HepG2 (cell line): ENCODE data around the gene TMEM131. TPM values are rescaled to one million over a fixed set of nuclear protein-coding genes. Genes with fewer than 3 reads are reported as not detected.
"Not testable (repeated sequence)": the region's sequence is repeated elsewhere in the genome, so short reads cannot be mapped to it uniquely, and the experiment has no call there.

Source experiments
- ATAC-seq: fragments of 200-7000 bp; cut with Tn5 transposase; 3 replicates; pipeline ENCODE4 v1.9.1; 2020; ENCODE audit warnings: mild to moderate bottlenecking, moderate library complexity
- BruUV-seq: library from RNA; stranded (reverse); fragments of 400-500 nt; replicated peaks from 2 replicates; lab custom pipeline; 2021; lab: Mats Ljungman, UMichigan
- CTCF ChIA-PET: fragments of 300-600 bp; formaldehyde crosslinking; extraction: SDS; loops from one replicate; lab custom pipeline; 2021; ENCODE audit warnings: low total read pairs, inconsistent platforms, low intra/inter-chr PET ratio; lab: Yijun Ruan, JAX
- POLR2A ChIA-PET: fragments of 350-600 bp; sonication (Branson Sonifier 250); formaldehyde crosslinking; loops from one replicate; lab custom pipeline; 2020; ENCODE audit warnings: antibody characterized with exemption, inconsistent platforms; lab: Yijun Ruan, JAX
- DNase-seq: peaks from one replicate; pipeline ENCODE4 v3.0.0-alpha.2; 2015; ENCODE audit warnings: low spot score
- FAIRE-seq: peaks from 3 replicates; lab custom pipeline; 2011; peaks lifted over from hg19 to GRCh38; lab: Jason Lieb, UNC
- H2AFZ ChIP-seq: one replicate; pipeline ENCODE4 v1.6.1; 2011; ENCODE audit warnings: low read length, inconsistent platforms
- H3K27ac ChIP-seq: fragments of 300-600 bp; 3 replicates; pipeline ENCODE4 v1.8.0; 2011; ENCODE audit warnings: mixed run types, mild to moderate bottlenecking, mixed read lengths, low read length, inconsistent platforms; ENCODE audit not compliant: insufficient read depth; ENCODE audit errors: extremely low read length
- H3K27me3 ChIP-seq, 2 experiments: fragments of 200-600 bp in 1 of 2; 2 replicates in 1 of 2; 3 replicates in 1 of 2; pipeline versions ENCODE4 v1.6.0 to v1.8.0; 2011; ENCODE audit warnings: low read length in 2 of 2, mild to moderate bottlenecking in 2 of 2, moderate library complexity in 2 of 2, inconsistent platforms in 1 of 2; ENCODE audit not compliant: insufficient read depth in 2 of 2, control insufficient read depth in 1 of 2
- H3K36me3 ChIP-seq, 2 experiments: fragments of 200-600 bp in 1 of 2; replicated peaks in 1 of 2; 2 replicates in 1 of 2; 3 replicates in 1 of 2; pipeline versions ENCODE4 v1.5.1 to v1.8.0; 2011; ENCODE audit warnings: low read length in 2 of 2, inconsistent platforms in 1 of 2; ENCODE audit not compliant: insufficient read depth in 2 of 2, control insufficient read depth in 1 of 2
- H3K4me1 ChIP-seq: 2 replicates; pipeline ENCODE4 v1.5.1; 2012; ENCODE audit warnings: low read length, inconsistent platforms; ENCODE audit not compliant: insufficient read depth
- H3K4me2 ChIP-seq: 2 replicates; pipeline ENCODE4 v1.6.0; 2011; ENCODE audit warnings: low read depth, low read length, inconsistent platforms
- H3K4me3 ChIP-seq, 3 experiments: fragments of 200-600 bp in 1 of 3; sonication (generic), shearing (Covaris generic) in 1 of 3; replicated peaks in 1 of 3; 2 replicates each; pipeline ENCODE4 v1.5.1; 2011 to 2016; ENCODE audit warnings: low read length in 3 of 3, inconsistent platforms in 2 of 3, low read depth in 2 of 3, mild to moderate bottlenecking in 2 of 3, control low read depth in 1 of 3, mixed read lengths in 1 of 3; ENCODE audit not compliant: insufficient read depth in 1 of 3
- H3K79me2 ChIP-seq: one replicate; pipeline ENCODE4 v1.6.1; 2011; ENCODE audit warnings: low read length, inconsistent platforms; ENCODE audit not compliant: insufficient read depth
- H3K9ac ChIP-seq: 2 replicates; pipeline ENCODE4 v1.6.0; 2011; ENCODE audit warnings: mild to moderate bottlenecking, low read depth, low read length, inconsistent platforms; ENCODE audit not compliant: insufficient read depth
- H3K9me3 ChIP-seq: 2 replicates; pipeline ENCODE4 v1.5.1; 2012; ENCODE audit warnings: mild to moderate bottlenecking, low read length
- H4K20me1 ChIP-seq: 2 replicates; pipeline ENCODE4 v1.6.0; 2011; ENCODE audit warnings: inconsistent platforms, mild to moderate bottlenecking, low read length, moderate library complexity; ENCODE audit not compliant: insufficient read depth
- FOSL2 ChIP-seq: sonication (generic); formaldehyde crosslinking; IDR thresholded peaks from 2 replicates; pipeline ENCODE4 v1.4.0; 2020; ENCODE audit warnings: missing genetic modification reagents
- NRL ChIP-seq: sonication (generic); formaldehyde crosslinking; IDR thresholded peaks from 2 replicates; pipeline ENCODE4 v1.5.0; 2020; ENCODE audit warnings: missing genetic modification reagents, mild to moderate bottlenecking, moderate library complexity, borderline replicate concordance
- ZMYM3 ChIP-seq: sonication (generic); formaldehyde crosslinking; IDR thresholded peaks from 2 replicates; pipeline ENCODE4 v1.5.1; 2020; ENCODE audit warnings: mild to moderate bottlenecking, missing genetic modification reagents
- ZNF431 ChIP-seq: sonication (generic); formaldehyde crosslinking; IDR thresholded peaks from 2 replicates; pipeline ENCODE4 v1.9.0; 2022; ENCODE audit warnings: missing genetic modification reagents, low read depth, mild to moderate bottlenecking, borderline replicate concordance
- ZNF639 ChIP-seq: conservative IDR thresholded peaks from 2 replicates; pipeline ENCODE4 v1.6.1; 2018; ENCODE audit warnings: missing genetic modification reagents
- WGBS: methylation state at CpG from one replicate; pipeline ENCODE4 v1.1.6; 2017; ENCODE audit warnings: low lambda C conversion rate; 5-methylcytosine and 5-hydroxymethylcytosine counted together
- in situ Hi-C: cut with HindIII; loops from 2 replicates; pipeline ENCODE4 v1.10.0; 2017; ENCODE audit warnings: low pct_unique_long_range_greater_than_20kb; ENCODE audit not compliant: extremely low pct_ligation_motif_present
- intact Hi-C: fragments of 100-400 bp; cut with micrococcal nuclease; formaldehyde crosslinking; loops from one replicate; pipeline ENCODE4 v1.10.0; 2022; ENCODE audit not compliant: unreplicated experiment
- polyA plus RNA-seq, 8 experiments: library from polyadenylated mRNA; depleted of rRNA in 3 of 8; stranded (reverse) in 7 of 8; unstranded in 1 of 8; fragments of >200 nt; fragmentation: Illumina TruSeq in 4 of 8; extraction: Trizol in 4 of 8; gene quantifications; 2 replicates each; pipeline versions ENCODE4 v1.2.1 to v1.2.3, GENCODE V29; 2011 to 2016; ENCODE audit warnings: low read depth in 4 of 8, missing spikeins in 1 of 8, mixed read lengths in 1 of 8; ENCODE audit not compliant: insufficient read depth in 1 of 8
- total RNA-seq, 5 experiments: library from RNA; depleted of rRNA; stranded (reverse); fragments of >200 nt; fragmentation: Illumina TruSeq; extraction: Trizol; gene quantifications; 2 replicates each; pipeline ENCODE4 v1.2.3, GENCODE V29; 2016; ENCODE audit warnings: low read depth in 1 of 5

Gene TMEM131
- total and polyA plus RNA-seq, 2 of the 13 experiments (the other 11 are each of a cell fraction or from before 2014, with no cell fraction given), result 17.9 to 19.5 TPM

- H3K27me3 ChIP-seq, H2AFZ ChIP-seq, POLR2A ChIA-PET, intact Hi-C loops, DNase-seq, in situ Hi-C loops: not testable (repeated sequence)
- 97% methylated on average over 2 of the region's 2 CpGs for WGBS
- peak; percentile 33; the same call in 1 of the 2 replicates for TF ChIP-seq ZMYM3 (CRISPR knock-in tag)
- TF ChIP-seq, all 625 proteins: peak for 1; not testable (repeated sequence) for 624
- H3K79me2 ChIP-seq, H4K20me1 ChIP-seq, ATAC-seq, H3K9me3 ChIP-seq, CTCF ChIA-PET, FAIRE-seq, H3K4me2 ChIP-seq, H3K9ac ChIP-seq, H3K4me3 ChIP-seq, BruUV-seq, H3K27ac ChIP-seq: not testable (repeated sequence)
- Histone ChIP-seq H3K36me3 (peaks cover 1 to 19% of the 10 kb centered on the region in 2 experiments; a peak in 2 of 5 replicates), H3K4me1 (peaks cover 23% of the 10 kb centered on the region)
Measured at GRCh38 chr2:97878317-97878716, 117.4 kb downstream of the TMEM131 start.

- Histone ChIP-seq H2AFZ (no peak overlapping the region), H3K27ac (peak overlapping the region; percentile 43), H3K4me2 (no peak overlapping the region), H3K4me1 (peaks cover 65% of the 10 kb centered on the region), H3K9me3 (peaks cover 9% of the 10 kb centered on the region), H3K9ac (no peak overlapping the region), H4K20me1 (no peaks in the 10 kb centered on the region), H3K27me3 (no peaks in the 10 kb centered on the region), H3K4me3 (no peak overlapping the region), H3K36me3 (no peaks in the 10 kb centered on the region), H3K79me2 (no peaks in the 10 kb centered on the region)
- 61% methylated on average over 4 of the region's 4 CpGs for WGBS
- CTCF ChIA-PET, result no interaction called here
- FAIRE-seq (no peak), DNase-seq (peak; percentile 25), ATAC-seq (no peak)
- POLR2A ChIA-PET, result no interaction called here
- no TSS peak for BruUV-seq
- TF ChIP-seq NRL (CRISPR knock-in tag) (no peak), ZNF639 (no peak), ZNF431 (CRISPR knock-in tag) (0 out of 2 replicates have a peak, but pooled peaks have one; percentile 33), FOSL2 (peak; percentile 86)
- intact Hi-C loops (no loop called here), in situ Hi-C loops (no loop called here)
Measured at GRCh38 chr2:97871096-97871780, 124.5 kb downstream of the TMEM131 start.
